HS-5 (cell line): Measurements from ENCODE around the gene GCC1.

Experiments
- DNase-seq: peaks from one replicate; pipeline ENCODE4 v3.0.0-alpha.2; 2012; ENCODE audit warnings: low read depth

Gene GCC1

GRCh38 chr7:127585044-127585953 lies at the start of gene GCC1:
Gene GCC1 (minus strand): TSS chr7:127585596. CDS start chr7:127585182, 414 bp downstream.
- peak; percentile 36 for DNase-seq

DNA sequence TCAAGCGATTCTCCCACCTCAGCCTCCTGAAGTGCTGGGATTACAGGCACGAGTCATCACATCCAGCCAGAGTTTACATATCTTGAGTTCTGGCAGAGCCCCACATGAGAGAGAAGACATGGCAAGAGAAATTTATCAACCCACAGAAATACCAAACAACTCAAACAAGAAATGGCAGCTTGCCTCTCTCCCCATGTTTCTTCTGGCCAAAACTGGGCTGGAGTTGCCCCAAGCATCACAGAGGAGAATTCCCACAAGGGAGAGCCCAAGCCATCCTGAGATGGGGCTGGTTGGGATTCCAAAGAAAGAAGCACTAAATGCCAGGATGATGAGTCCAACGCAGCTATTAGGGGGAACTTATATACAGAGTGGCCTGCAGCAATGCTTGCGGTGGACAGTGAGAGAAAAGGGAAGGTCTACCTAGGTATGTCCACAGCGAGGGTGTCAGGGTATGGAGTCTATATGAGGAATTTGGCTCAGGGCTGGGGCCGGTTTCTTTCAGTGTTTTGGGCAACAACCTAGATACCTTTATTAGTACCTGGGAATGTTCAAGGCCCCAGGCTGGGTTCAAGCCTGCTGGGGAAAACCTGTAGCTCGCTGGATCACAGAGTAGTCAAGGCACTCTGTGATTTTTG lies 47.0 kb upstream of the GCC1 start:
- no peak for DNase-seq

DNA sequence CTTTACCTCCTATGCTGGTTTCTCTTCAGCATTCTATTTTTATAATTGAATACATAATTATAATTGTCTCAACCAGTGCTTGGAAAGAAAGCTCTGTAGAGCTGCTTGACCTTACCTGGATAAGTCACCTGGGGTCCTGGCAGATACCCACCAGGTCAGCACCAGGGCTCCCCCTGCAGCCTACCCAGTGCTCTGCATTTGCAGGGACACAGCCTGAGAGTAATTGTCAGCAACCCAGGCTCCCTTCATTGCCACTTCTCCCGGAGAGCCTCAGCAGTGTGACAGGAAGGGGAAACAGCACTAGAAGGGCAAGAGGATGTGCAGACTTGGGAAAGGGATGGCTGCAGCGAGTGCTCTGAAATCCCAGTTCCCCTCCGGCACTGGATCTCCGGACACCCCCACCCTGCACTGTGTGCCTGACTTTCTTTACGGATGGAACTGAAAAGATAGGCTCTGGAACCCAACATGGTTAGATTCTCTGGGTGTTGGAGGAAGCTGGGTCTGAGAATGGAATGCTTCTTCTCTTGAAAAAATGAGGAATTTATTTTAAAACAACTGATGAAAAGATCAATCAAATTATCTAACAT lies 44.0 kb upstream of the GCC1 start:
- DNase-seq = no peak

DNA sequence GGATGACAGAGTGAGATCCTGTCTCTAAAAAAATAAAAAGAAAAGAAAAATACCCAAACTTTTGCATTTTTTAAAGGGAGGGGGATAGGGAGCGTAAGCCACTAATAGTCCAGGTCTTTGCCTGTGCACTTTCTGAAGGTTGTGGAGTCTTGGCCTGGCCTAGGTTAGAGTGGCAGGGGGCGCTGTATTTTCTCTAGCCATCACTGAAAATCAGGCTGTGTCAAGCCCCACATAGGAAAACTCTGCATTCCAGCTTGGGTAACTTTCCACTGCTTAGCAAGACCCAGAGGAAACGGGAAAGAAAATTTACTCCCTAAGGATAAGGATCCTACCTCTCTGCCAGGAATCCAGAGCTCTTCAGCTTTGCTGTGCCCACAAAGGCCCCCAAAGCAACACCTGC lies 43.0 kb upstream of the GCC1 start:
- no peak for DNase-seq

GRCh38 chr7:127625331-127625730 lies 39.9 kb upstream of the GCC1 start:
- DNase-seq = no peak

- DNase-seq = no peak
Measured at GRCh38 chr7:127620406-127621233, 35.2 kb upstream of the GCC1 start.

DNA sequence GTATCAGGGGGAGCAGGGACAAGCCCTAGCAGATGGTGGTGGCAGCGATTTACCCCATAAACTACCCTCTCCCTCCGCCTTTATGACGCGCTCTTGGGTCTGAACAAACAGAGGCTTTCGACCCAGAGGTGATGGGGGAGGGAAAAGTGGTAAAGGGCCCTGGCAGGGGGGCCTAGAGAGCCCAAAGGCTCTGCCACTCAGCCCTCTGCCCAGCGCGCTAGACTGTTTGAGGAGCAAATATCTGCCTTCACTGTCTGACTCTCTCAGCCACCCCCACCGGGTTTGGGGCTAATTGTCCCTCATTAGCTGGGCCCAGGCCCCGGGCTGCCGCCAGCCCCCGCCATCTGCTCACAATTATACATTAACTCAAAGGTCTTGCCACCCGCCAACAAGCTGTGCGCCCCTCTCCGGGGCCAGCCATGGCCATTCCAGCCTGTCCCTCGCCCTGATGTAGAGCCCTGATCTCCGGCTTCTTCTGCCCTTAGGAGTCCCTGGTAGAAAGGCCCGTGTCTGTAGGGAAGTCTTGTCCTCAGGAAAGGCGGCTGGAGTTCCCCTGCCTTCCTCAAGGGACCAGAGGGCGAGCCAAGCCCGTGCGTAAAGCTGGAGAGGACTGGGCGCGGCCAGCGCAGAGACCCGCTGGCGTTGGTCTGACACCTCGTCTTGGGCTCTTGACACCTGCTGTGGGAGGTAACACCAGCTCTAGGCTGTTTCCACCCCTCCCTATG lies 34.4 kb upstream of the GCC1 start:
- DNase-seq = no peak

GRCh38 chr7:127618775-127619174 lies 33.4 kb upstream of the GCC1 start:
- no peak for DNase-seq

DNA sequence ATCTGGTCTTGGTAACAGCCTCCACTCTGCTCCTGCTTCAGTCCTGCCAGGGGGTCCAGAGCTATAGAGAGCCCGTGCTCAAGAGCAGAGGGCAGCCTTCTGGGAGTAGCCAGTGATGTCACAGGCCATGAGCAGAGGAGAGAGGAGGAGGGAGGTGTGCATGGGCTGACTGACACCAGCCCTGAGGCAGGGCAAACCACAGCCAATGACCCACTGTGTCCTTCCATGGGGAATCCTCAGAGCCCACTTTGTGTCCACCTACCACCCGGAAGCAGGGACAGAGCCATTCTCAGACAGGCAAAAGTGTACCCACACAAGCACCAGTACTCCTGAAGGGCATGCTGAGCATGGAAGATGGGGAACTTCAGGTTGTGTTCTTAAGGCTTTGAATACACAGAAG lies 32.6 kb upstream of the GCC1 start, which contains the start of gene PAX4:
Gene PAX4, minus strand, starts transcription at position 101 of the 400 bp plus-strand sequence. CDS start 2,214 bp downstream, outside the sequence.
- DNase-seq = no peak

DNA sequence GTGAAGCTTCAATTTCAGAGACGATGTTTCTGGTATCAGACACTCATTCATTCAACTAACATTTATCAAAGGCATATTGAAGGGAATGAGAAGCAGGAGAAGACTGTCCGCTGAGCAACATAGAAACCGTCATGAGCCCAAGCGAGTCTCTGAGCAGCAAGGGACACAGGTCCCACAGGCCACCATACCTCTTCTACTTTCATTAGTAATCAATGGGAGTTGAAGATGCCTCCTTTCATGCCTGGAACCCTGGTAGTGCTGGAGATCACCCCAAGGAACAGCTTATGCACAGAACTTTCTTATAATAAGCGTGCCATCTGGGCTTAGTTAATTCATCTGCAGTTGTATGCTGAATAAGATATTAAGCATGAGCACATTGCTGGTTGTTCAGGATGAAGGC lies 31.3 kb upstream of the GCC1 start:
- no peak for DNase-seq

- DNase-seq = no peak
Measured at GRCh38 chr7:127612263-127612662, 26.9 kb upstream of the GCC1 start.

DNA sequence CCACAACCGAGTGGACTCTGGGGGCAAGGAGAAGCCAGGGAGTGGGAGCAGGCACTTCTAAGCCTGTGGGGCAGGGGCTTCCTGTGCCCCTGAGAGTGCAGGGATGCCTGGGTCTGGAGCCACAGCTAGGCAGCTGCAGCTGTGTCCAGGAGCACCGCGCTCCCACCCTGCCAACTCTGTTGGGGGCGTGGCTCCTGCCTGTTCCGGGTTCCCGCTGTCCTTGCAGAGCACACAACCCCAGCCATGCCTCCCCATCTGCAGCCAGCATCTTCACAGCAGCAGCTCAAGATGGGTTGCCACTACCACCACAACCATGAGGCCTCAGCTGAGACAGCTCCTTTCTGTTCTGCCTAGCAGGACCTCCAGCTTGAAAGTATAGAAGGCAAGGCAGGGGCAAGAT lies 23.9 kb upstream of the GCC1 start:
- DNase-seq = no peak

DNA sequence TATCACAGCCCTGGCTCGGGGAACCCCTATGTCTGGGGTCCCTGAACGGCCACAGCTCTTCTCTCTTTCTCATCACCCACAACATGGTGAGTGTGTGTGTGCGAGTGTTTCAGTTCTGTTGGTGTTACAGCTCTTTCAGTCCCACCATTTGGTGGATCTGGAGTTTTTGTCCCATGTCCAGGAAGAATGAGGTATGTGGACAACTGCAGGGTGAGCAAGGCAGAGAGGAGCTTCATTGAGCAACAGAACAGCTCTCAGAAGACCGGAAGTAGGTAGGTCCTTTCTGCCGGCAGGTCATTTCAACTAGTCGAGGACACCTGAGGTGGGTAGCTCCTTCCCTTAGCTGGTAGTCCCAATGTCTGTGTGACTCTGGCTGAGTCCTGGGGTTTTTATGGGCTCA lies 23.1 kb upstream of the GCC1 start:
- no peak for DNase-seq

DNA sequence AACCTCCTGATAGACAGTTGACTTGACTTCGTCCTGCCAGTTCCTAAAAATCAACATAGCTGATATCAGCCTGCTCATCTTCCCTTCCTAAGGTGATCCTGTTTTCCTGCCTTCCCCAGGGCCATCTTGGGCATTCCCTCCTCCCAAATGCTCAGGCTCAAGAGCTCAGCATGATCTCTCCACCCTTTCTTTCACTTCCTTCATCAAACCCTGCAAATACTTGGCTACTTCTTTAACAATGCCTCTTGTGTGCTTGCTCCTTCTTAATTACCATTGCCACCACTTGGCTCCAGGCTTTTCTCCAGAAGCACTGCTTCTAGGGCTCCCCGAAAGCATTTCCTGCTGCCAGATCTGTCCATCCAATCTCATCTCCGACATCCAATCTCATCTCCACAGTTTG lies 15.5 kb upstream of the GCC1 start:
- no peak for DNase-seq

GRCh38 chr7:127598318-127598717 lies 12.9 kb upstream of the GCC1 start:
- DNase-seq = no peak

DNA sequence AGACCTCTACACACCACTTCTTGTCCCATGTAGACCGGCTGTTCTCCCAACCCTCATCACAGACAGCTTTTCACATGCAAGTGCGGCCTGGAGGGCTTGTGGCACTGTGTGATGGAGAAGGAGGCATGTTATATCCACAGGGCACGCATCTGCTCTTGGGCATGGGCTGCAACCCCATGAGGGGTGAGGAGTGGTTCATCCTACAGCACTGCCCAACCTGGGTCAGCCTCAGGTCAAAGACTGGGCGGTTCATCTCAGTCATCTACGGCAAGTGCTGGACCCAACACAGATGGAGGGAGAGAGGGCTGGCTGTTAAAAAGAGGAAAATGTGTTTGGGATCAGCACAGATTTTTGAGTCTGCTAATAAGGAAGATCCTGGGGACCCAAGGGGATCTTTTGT lies 10.3 kb upstream of the GCC1 start:
- DNase-seq = no peak

DNA sequence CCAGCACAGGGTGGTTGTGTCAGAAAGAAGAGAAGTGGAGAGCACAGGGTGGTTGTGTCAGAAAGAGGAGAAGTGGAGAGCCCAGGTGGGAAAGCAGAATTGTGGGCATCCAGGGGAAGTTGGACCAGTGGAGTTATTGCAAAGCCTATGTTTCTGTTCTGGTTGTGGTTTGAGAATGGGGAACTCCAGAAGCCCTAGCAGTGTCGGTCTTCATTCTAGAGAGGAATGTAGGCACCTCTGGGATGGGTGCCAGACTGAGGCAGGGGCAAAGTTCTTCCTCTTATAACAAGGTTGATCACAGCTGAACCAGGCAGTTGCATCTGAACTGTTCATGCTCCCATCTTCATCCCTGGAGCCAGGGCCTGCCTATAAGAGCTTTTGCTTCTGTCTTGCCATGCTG lies 9.1 kb upstream of the GCC1 start:
- no peak for DNase-seq

GRCh38 chr7:127592550-127592949 lies 7.2 kb upstream of the GCC1 start:
- no peak for DNase-seq

- DNase-seq = no peak
Measured at GRCh38 chr7:127591591-127591990, 6.2 kb upstream of the GCC1 start.

GRCh38 chr7:127591189-127591588 lies 5.8 kb upstream of the GCC1 start:
- no peak for DNase-seq

GRCh38 chr7:127589896-127590295 lies 4.5 kb upstream of the GCC1 start:
- no peak for DNase-seq
